Posterior vena cava (tissue), 2 donors: ENCODE measurements around the gene UBE2R2. TPM values are rescaled to one million over a fixed set of nuclear protein-coding genes. Genes with fewer than 3 reads are reported as not detected.
"Not testable (repeated sequence)": the region's sequence is repeated elsewhere in the genome, so short reads cannot be mapped to it uniquely, and the experiment has no call there.

Source experiments
- DNase-seq: peaks from one replicate; pipeline ENCODE4 v3.0.0-alpha.2; 2020; ENCODE audit warnings: low spot score
- intact Hi-C, 2 donors: fragments of 100-400 bp; cut with DNase I; formaldehyde crosslinking; loops; one replicate each; pipeline versions ENCODE4 v1.14.1 to v1.14.2; 2022 to 2023
- total RNA-seq, 2 donors: library from RNA; stranded (reverse); fragmentation: NEBNext Ultra II Directional; extraction: Animal tissue kit (Norgen Biotek cat#: 25700); gene quantifications; one replicate each; pipeline ENCODE4 v1.2.1, GENCODE V29; 2021
- donor health status: DM: yes; HTN: yes; CAD: no.
- donor health status: DM: yes; HTN: yes; CAD: no.

Gene UBE2R2
- total RNA-seq, 2 donors from 2014 or later, result 33.0 to 37.1 TPM

DNA sequence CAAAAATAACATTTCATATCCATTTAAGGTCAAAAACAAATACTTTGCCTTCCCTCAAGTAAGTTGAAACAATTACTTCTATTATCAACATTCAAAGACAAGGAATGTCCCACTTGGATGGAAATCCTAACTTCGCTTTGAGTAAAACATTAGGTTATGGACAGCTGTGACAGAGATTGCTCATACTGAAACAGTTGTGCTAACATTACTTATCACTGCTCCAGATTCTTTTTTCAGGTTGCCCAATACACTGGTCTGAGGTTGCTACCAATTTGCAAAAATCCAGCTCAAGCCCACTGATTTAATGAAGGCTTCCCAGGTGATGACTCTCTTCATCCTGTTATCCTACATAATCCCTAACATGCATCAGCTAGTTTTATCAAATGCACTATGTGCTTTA is 133.4 kb downstream of the UBE2R2 start:
- no peak for DNase-seq
- intact Hi-C loops, result no loop called here

GRCh38 chr9:33952066-33952465 is 135.1 kb downstream of the UBE2R2 start:
- DNase-seq, result no peak
- intact Hi-C loops, result no loop called here

- intact Hi-C loops, result no loop called here
- DNase-seq, result no peak
Measured at GRCh38 chr9:33956544-33956943, 139.6 kb downstream of the UBE2R2 start.

GRCh38 chr9:33959725-33960124 is 142.8 kb downstream of the UBE2R2 start:
- intact Hi-C loops, result loop anchor here in 1 of 2 donors (2.0 kb wide), 1 partner anchor 19 kb away; no protein-coding TSS in a partner anchor
- DNase-seq, result no peak

DNA sequence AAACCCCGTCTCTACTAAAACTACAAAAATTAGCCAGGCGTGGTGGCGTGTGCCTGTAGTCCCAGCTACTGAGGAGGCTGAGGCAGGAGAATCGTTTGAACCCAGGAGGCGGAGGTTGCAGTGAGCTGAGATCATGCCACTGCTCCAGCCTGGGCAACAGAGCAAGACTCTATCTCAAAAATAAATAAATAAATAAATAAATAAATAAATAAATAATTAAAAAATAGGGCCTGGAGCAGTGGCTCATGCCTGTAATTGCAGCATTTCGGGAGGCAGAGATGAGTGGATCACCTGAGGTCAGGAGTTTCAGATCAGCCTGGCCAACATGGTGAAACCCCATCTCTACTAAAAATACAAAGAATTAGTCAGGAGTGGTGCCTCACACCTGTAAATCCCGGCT is 145.5 kb downstream of the UBE2R2 start:
- intact Hi-C loops, DNase-seq: not testable (repeated sequence)

DNA sequence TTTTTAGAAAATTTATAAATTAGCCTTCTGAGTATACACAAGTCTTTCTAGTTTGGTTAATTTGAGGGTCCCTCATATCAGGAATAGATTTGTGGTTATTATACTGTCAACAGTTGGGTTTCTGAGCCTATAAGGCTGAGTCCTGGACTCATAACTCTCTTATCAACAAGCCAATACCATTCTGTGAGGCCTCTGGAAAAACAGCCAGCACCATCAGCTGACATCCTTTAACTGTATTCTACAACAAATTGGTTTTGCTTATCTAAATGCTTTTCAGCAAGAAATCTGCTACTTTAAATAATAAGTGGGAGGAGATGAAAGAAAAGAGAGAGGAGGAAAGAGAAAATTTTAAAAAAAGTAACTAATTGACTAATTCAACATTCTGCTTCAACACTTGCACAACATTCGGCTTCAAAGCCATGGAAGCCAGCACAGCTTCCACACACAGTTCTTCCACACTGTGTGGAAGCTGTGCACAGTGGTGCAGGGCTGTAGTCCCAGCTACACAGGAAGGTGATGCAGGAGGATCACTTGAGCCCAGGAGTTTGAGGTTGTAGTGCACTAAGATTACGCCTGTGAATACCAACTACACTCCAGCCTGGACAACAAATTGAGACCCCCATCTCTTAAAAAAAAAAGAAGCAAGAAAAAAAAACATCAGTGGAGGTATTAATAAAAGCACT is 147.3 kb downstream of the UBE2R2 start:
- DNase-seq, result no peak
- intact Hi-C loops, result no loop called here

Other genes starting within 250 kb of the UBE2R2 start
- under 1 TPM in 1 of 2 donors, not detected in 1; 1.00 TPM for gene PRSS3, start 21.6 kb upstream of the UBE2R2 start, total RNA-seq
- 10 to 100 TPM; 23.3 to 26.4 TPM for gene UBAP2, start 231.7 kb downstream of the UBE2R2 start, total RNA-seq